Measurements from ENCODE around the gene DYRK1B.
"Not testable (repeated sequence)": the region's sequence is repeated elsewhere in the genome, so short reads cannot be mapped to it uniquely, and the experiment has no call there.

DYRK1B gene
- long read RNA-seq, donor 1, partial matches to known transcripts = 0 of 5 reads
- long read RNA-seq, donor 1, other reads (novel, unspliced or antisense) = 0 of 5 reads
- long read RNA-seq, donor 2, partial matches to known transcripts = 0 of 4 reads
- long read RNA-seq, donor 2, other reads (novel, unspliced or antisense) = 0 of 4 reads
- long read RNA-seq, donor 3, partial matches to known transcripts = 11 of 17 reads
- long read RNA-seq, donor 3, other reads (novel, unspliced or antisense) = 0 of 17 reads
- long read RNA-seq, donor 4, partial matches to known transcripts = 0 of 7 reads
- long read RNA-seq, donor 4, other reads (novel, unspliced or antisense) = 0 of 7 reads
- long read RNA-seq, donor 5, partial matches to known transcripts = 0 of 8 reads
- long read RNA-seq, donor 5, other reads (novel, unspliced or antisense) = 0 of 8 reads
- long read RNA-seq, donor 6, partial matches to known transcripts = 7 of 16 reads
- long read RNA-seq, donor 6, other reads (novel, unspliced or antisense) = 0 of 16 reads
- long read RNA-seq, donor 7 = 0 reads
- long read RNA-seq, donor 8, partial matches to known transcripts = 0 of 4 reads
- long read RNA-seq, donor 8, other reads (novel, unspliced or antisense) = 0 of 4 reads

GRCh38 chr19:39833464-39834286 is at the start of gene DYRK1B:
Gene DYRK1B (minus strand): TSS chr19:39834162. CDS start chr19:39831867, 2,295 bp downstream.
- DNase-seq = peak; percentile 99

GRCh38 chr19:39882645-39883044 is 48.7 kb upstream of the DYRK1B start:
- DNase-seq = not testable (repeated sequence)

DNA sequence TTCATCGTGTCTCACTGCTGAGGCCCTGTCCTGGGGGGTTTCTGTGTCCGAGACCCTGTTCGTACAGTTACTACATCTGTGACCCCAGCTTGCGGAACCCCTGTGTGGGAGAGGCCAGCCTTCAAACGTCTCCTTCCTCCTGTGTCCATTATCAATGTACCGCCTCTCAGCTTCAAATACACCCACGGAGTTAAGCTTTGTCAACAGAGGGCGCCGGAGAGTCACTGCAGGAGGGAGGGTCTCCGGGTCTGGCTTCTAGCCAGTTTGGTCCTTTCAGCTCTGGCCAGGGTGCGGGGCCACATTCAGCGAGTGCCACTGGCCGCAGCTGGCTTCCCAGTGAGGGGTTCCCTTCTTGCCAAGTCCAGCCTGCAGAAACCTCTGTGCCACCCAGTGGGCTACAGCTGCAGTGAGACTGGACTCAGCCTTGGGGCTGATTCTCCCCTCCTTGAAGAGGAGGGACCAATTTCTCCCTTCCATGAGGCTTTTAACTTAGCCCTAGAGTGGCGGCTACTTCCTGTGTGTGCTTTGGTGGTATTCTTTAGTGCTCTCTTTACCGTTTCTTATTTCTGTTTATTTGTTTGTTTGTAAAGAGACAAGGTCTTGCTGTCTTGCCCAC is 47.6 kb upstream of the DYRK1B start:
- peak; percentile 61 for DNase-seq

DNA sequence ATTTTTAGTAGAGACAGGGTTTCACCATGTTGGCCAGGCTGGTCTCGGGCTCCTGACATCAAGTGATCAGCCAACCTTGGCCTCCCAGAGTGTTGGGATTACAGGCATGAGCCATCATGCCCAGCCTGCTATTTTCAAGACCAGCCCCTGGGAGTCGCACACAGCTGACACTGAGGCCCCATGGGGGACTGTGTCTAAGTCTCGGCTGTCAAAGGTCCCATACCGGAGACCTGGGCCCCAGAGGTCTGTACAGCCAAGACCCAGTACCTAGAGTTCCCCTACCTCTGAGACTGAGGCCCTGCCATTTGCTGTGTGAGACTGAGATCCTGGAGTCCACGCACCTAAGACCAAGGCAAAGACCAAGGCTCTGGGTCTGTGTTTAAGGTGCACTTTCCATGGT is 46.3 kb upstream of the DYRK1B start:
- not testable (repeated sequence) for DNase-seq

DNA sequence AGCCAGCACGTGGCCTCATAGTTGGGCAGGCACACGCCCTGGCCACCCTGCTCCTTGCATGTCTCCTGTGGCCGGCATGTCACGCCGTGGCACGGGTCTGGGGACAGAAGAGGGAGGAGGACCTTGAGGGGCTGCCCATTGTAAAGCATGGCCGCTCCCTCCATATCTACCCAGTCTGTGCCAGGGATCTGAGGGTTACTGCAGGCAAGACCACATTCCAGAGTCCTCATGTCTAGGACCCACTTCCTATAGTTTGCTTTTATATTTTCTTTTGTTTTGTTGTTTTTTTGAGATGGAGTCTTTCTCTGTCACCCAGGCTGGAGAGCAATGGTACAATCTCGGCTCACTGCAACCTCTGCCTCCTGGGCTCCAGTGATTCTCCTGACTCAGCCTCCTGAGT is 45.8 kb upstream of the DYRK1B start:
- DNase-seq = not testable (repeated sequence)

GRCh38 chr19:39878866-39879265 is 44.9 kb upstream of the DYRK1B start:
- DNase-seq = not testable (repeated sequence)

- DNase-seq = no peak
Observed at GRCh38 chr19:39878398-39878797, 44.4 kb upstream of the DYRK1B start.

- DNase-seq = not testable (repeated sequence)
Observed at GRCh38 chr19:39877982-39878381, 44.0 kb upstream of the DYRK1B start.

- DNase-seq = not testable (repeated sequence)
Observed at GRCh38 chr19:39877488-39877887, 43.5 kb upstream of the DYRK1B start.

DNA sequence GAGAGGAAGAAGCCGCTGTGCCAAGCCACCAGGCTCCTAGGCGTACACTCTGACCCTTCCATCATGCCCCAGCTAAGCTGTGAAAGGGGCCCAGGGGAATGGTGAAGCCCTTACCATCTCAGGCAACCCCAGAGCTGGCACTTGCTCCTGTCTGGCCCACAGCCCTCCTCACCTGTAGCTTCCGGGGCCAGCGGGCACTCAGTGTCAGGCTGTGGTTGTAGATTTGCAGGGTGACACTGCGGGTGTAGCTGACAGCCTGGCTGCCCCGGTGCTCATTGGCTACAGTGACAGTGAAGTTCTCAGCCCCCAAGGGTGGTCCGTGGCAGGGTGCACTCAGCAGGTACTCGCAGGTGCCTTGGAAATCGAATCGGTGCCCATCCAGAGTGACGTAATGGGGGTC is 42.5 kb upstream of the DYRK1B start:
- DNase-seq = not testable (repeated sequence)

GRCh38 chr19:39875401-39875864 is 41.5 kb upstream of the DYRK1B start:
- peak; percentile 20 for DNase-seq

DNA sequence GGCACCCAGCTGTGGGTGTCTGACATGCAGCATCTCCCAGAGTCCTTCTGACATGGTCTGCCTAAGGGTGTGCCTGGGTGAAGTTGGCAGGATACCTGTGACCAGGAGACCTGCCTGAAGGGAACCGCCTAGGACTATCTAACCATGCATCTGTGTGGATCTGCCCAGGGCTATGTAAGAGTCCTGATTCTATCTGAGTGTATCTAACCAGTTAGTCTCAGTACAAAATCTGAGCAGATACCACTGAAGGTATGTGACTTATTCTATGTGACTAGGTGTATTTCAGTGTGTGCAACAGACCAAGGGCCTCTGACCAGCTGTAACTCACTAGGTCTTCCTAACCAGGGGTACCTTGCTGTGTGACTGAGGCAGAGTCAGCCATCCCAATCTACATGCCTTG is 40.4 kb upstream of the DYRK1B start:
- DNase-seq = no peak

DNA sequence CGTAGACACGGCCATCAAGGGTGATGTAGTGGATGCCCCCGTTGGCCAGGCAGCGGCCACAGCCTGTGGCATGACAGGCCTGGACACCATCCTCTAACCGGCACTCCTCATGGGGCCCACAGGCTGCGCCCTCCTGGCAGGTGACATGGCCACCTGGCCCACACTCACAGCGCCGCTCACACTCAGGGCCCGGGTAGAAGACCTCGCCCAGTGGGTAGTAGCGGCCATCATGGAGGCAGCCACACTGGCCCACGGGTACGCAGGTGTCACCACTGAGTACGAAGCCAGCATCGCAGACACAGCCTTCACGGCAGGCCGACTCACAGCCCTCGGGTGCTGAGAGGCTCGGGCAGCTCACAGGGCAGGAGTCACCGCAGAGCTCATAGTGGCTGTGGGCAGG is 39.4 kb upstream of the DYRK1B start:
- no peak for DNase-seq

DNA sequence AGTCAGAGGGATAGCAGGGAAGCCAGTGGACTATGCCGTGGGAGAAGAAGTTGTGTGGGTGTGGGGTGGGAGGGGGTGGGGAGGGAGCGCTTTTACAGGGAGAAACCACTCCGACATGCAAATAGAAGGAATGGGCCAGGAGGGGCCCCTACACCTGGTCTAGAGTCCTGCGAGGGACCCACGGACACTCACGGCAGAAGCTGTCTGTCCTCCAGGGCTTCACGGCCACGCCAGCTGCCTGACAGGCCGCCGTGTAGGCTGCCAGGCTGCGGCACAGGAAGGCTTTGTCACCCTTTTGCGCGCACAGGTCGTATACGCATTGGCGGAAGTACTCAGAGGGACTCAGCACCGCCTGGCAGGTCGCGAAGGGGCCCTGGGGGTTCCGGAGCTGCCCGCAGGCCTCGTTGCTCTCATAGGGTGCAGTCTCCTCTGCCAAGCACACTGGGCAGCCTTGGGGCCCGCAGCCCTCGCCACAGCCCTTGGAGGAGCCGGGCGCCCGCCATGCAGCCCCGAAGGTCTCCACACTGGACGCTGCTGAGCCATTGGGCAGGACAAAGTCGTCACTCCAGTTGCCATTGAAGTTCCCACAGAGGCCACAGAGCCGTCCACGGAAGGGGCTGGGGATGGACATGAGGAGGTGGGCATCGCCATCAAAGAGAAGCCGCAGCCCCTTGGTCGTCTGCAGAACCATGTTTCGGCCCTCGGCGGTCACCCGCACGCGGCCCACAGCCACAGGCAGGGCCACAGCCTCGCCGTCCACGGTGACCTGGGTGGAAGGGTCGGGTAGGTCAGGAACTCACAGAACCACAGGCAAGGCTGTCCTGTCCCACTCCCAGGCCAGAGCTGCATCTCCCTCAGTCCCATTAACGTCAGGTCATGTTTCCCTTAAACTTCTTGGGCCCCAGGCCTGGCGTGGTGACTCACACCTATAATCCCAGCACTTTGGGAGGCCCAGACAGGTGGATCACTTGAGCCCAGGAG is 38.2 kb upstream of the DYRK1B start:
- no peak for DNase-seq

- DNase-seq = no peak
Observed at GRCh38 chr19:39871362-39871761, 37.4 kb upstream of the DYRK1B start.

GRCh38 chr19:39870171-39870971 is 36.4 kb upstream of the DYRK1B start:
- no peak for DNase-seq

DNA sequence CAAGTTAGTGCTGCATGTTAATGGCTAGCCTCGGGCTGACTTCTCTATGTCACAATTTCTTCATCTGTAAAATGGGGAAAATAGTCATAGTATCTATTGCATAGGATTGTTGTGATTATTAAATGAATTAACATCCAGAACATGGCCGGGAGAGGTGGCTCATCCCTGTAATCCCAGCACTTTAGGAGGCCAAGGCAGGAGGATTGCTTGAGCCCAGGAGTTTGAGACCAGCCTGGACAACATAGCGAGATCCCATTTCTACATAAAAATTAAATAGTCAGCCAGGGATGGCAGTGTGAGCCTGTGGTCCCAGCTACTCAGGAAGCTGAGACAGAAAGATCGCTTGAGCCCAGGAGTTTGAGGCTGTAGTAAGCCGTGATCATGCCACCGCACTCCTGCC is 34.0 kb upstream of the DYRK1B start:
- DNase-seq = no peak

GRCh38 chr19:39867133-39867532 is 33.2 kb upstream of the DYRK1B start:
- no peak for DNase-seq

- DNase-seq = no peak
Observed at GRCh38 chr19:39865953-39866352, 32.0 kb upstream of the DYRK1B start.

DNA sequence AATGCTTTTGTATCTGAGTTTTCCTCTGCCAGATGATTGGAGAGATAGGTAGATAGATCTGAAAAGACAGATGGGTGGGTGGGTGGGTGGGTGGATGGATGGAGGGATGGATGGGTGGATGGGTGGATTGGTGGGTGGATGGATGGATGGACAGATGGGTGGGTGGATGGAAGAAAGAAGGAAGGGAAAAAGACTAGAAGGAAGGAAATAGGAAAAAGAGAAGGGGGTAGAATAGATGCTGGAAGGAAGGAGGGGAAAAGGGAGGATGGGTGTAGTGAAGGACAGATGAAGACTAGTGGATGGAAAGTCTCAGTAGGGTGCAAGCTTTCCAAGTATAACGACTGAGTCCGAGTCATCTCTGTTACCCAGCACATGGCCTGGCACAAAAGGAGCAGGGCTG is 31.2 kb upstream of the DYRK1B start:
- no peak for DNase-seq

Measured in right kidney (tissue), 9 donors.